Measurements from ENCODE around the gene SCLT1.

SCLT1 gene

DNA sequence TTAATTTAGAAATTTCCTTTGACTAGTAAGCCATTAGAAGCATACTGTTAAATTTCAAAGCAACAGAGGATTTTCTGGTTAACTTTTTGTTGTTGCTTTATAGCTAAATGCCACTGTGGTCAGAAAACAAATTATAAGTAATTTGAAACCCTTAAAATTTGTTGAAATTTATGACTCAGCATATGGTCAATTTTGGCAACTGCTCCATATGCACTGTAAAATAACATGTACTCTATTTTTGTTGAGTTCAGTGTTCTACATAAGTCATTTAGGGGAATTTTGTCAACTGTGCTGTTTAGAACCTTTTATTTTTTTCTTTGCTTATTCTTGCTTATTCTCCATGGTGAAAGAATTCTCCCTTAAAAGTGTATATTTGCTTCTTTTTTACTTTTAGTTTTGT, 28.6 kb downstream of the SCLT1 start:
- DNase-seq, result no peak

GRCh38 chr4:129063640-129064039, 29.7 kb downstream of the SCLT1 start:
- no peak for DNase-seq

DNA sequence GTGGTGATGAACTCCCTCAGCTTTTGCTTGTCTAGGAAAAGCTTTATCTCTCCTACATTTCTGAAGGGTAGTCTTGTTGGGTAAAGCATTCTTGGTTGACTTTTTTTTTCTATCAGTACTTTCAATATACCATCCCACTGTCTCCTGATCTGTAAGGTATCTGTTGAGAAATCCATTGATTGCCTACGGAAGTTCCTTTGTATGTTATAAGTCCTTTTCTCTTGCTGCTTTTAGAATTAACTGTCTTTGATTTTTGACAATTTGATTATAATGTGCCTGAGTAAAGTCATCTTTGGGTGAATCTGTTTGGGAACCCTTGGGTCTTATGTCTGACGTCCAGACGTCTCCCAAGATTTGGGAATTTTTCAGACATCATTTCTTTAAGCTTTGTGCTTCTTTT, 30.8 kb downstream of the SCLT1 start:
- DNase-seq, result no peak

DNA sequence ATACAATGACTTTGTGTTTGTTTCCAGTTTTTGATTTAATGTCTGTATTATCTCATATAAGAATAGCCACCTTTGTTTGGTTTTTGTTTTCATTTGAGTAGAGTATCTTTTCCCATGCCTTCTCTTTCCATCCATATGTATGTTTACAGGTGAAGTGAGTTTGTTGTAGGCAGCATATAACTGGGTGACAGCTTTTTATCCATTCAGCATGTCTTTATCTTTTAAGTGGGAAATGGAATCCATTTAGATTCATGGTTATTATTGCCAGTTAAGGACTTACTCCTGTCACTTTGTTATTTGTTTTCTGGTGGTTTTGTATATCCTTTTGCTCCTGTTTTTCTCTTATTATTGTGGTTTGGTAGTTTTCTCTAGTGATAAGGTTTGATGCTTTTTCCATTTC, 34.3 kb downstream of the SCLT1 start:
- DNase-seq, result no peak

GRCh38 chr4:129046055-129046959, 47.0 kb downstream of the SCLT1 start:
- no peak for DNase-seq

GRCh38 chr4:129043523-129043922, 49.8 kb downstream of the SCLT1 start:
- no peak for DNase-seq

- no peak for DNase-seq
These were observed 52.9 kb downstream of the SCLT1 start for GRCh38 chr4:129040471-129040870.

DNA sequence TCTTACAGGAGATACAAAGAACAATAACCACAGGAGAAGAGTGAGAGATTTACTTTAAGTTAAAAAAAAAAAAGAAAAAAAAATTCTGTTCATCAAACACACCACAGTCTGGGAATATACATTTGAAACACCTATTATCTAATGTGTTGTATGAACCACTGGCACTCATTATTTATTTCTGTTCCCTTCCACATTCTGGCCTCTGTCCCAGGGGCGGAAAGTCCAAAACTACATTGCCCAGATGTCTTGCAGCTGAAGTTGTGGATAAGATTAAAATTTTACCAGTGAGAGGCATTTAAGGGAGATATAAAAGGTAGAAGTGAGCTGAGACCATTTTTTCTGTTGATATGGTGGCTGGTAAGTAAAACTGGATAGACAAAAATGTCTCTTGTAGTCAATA, 56.2 kb downstream of the SCLT1 start:
- DNase-seq, result no peak

GRCh38 chr4:129014566-129015509, 78.5 kb downstream of the SCLT1 start:
- no peak for DNase-seq

GRCh38 chr4:129008096-129008495, 85.2 kb downstream of the SCLT1 start:
- DNase-seq, result no peak

- no peak for DNase-seq
These were observed 106.4 kb downstream of the SCLT1 start for GRCh38 chr4:128986908-128987307.

DNA sequence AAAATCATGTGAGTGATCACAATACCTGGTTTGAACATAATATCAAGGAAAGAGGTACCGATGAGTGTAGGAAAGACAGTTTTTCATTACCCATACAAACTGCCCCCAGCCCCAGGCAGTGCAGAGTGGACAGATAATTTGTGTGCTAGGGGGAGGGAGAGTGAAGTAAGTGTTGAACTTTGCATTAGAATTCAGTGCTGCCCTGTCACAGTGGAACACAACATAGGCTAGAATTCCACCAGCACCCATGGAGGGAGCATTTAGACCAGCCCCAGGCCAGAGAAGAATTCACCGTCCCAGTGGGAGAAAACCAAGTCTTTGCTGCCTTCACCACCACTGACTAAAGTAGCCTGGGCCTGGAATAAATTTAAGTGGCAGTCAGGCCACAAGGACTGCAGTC, 107.3 kb downstream of the SCLT1 start:
- no peak for DNase-seq

DNA sequence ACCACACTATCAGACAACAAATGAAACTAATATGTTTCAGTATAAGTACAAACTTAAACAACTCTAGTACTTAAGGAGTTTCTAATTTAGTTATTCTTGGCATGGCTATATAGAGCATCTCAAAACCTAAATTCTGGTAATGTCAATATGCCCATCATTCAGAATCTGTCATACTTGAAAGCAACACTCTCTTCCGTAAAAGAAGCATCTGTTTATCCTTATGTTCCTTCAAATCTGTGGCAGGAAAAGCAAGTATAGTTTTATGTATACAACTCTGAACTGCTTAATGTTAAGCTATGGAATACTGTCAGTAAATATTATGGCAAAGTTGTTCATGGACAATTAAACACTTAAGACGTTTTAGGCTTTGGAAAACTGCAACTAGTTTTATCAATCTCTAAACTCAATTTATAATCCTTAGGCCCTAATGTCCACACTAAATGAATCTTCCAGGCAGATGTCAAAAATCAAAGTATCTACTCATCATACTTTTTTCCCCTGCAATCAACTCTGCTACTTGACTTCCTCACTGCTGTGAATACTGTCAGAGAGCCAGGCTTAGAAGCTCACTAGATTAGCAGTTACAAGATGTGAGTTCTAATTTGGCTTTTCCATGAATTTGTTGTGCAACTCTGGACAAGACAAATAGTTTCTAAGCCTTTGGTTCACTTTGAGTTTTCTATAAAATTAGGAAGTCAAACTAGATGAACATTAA, 109.4 kb downstream of the SCLT1 start:
- DNase-seq, result no peak

GRCh38 chr4:128981377-128981776, 112.0 kb downstream of the SCLT1 start:
- DNase-seq, result no peak

- no peak for DNase-seq
These were observed 112.5 kb downstream of the SCLT1 start for GRCh38 chr4:128980816-128981326.

- DNase-seq, result no peak
These were observed 113.4 kb downstream of the SCLT1 start for GRCh38 chr4:128979934-128980333.

GRCh38 chr4:128978985-128979384, 114.4 kb downstream of the SCLT1 start:
- no peak for DNase-seq

GRCh38 chr4:128974136-128974581, 119.2 kb downstream of the SCLT1 start:
- no peak for DNase-seq

DNA sequence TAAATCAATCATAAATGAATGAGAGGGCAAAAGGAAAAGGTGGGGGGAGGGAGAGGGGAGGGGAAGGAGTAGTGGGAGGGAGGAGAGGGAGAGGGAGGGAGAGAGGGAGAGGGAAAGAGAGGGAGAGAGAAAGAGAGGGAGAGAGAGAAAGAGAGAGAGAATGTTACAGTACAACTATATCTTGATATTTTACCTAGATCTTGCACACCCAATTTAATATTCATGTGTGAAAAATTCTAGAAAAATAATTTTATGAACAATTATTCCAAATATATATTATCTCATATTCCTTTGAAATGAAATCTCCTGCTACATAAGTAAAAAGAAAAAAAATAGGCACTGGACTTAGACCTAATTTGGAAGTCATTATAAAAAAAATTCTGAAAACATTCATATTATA, 120.0 kb downstream of the SCLT1 start:
- no peak for DNase-seq

GRCh38 chr4:128961405-128961804, 131.9 kb downstream of the SCLT1 start:
- no peak for DNase-seq

GRCh38 chr4:128958194-128958593, 135.1 kb downstream of the SCLT1 start:
- DNase-seq, result no peak

GRCh38 chr4:128957459-128957858, 135.9 kb downstream of the SCLT1 start:
- no peak for DNase-seq

DNA sequence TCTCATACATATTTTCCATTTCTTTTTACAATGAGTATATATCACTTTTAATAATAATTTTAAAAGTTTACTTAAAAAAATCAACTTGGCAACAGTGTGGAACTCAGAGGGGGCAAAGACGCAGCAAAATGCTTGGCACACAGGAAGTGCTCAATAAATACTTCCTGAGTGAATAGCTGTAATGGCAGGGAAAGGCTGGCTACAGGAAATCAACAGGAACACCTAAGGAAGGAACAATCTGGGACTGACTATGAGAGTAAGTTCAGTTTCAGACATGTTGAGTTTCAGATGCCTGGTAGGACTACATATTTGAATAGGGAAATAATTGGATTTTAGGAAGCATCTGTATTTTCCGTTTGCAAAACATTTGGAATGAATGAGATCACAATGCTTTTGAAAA, 137.6 kb downstream of the SCLT1 start:
- no peak for DNase-seq
